Midbrain (tissue), 1 donor: ENCODE measurements around the gene TMEM120B.

Experiments used
- DNase-seq: peaks from one replicate; lab custom pipeline; 2025; lab: John Stamatoyannopoulos, UW

The TMEM120B gene

GRCh38 chr12:121819212-121819949, 106.8 kb downstream of the TMEM120B start:
- DNase-seq: no peak

- no peak for DNase-seq
These were observed 107.5 kb downstream of the TMEM120B start for GRCh38 chr12:121820056-121820455.

GRCh38 chr12:121822393-121823100, 110.0 kb downstream of the TMEM120B start:
- DNase-seq: no peak

GRCh38 chr12:121823101-121823726, 110.7 kb downstream of the TMEM120B start:
- no peak for DNase-seq

GRCh38 chr12:121823727-121824115, 111.2 kb downstream of the TMEM120B start:
- DNase-seq: no peak

GRCh38 chr12:121825041-121825523, 112.5 kb downstream of the TMEM120B start:
- no peak for DNase-seq

- DNase-seq: no peak
These were observed 114.0 kb downstream of the TMEM120B start for GRCh38 chr12:121826318-121827150.

- no peak for DNase-seq
These were observed 115.0 kb downstream of the TMEM120B start for GRCh38 chr12:121827351-121828099.

- no peak for DNase-seq
These were observed 115.8 kb downstream of the TMEM120B start for GRCh38 chr12:121828306-121828705.

GRCh38 chr12:121828826-121829225, 116.3 kb downstream of the TMEM120B start:
- DNase-seq: no peak

GRCh38 chr12:121829250-121829918, 116.8 kb downstream of the TMEM120B start:
- no peak for DNase-seq

- no peak for DNase-seq
These were observed 117.6 kb downstream of the TMEM120B start for GRCh38 chr12:121830134-121830533.

- no peak for DNase-seq
These were observed 118.2 kb downstream of the TMEM120B start for GRCh38 chr12:121830588-121831265.
